Thyroid gland (tissue), 4 donors: ENCODE measurements around the gene CCDC178. TPM values are rescaled to one million over a fixed set of nuclear protein-coding genes. Genes with fewer than 3 reads are reported as not detected.

Experiments
- DNase-seq, 2 donors: peaks; one replicate each; pipeline ENCODE4 v3.0.0-alpha.2; 2019
- H3K27ac ChIP-seq, 3 donors: fragments of 200-600 bp; sonication (generic); 1 replicate in 2 of 3; 2 replicates in 1 of 3; pipeline ENCODE4 v1.5.1; 2016 to 2019; ENCODE audit warnings: mild to moderate bottlenecking in 1 of 3, moderate library complexity in 1 of 3
- H3K27me3 ChIP-seq: fragments of 200-600 bp; sonication (generic); one replicate; pipeline ENCODE4 v1.5.1; 2019
- H3K36me3 ChIP-seq, 2 donors: fragments of 200-600 bp; sonication (generic); one replicate each; pipeline ENCODE4 v1.5.1; 2016 to 2019
- H3K4me1 ChIP-seq, 2 donors: fragments of 200-600 bp; sonication (generic); one replicate each; pipeline ENCODE4 v1.5.1; 2017 to 2019
- H3K4me3 ChIP-seq, 3 donors: fragments of 200-600 bp; sonication (generic); replicated peaks in 1 of 3; 1 replicate in 2 of 3; 2 replicates in 1 of 3; pipeline ENCODE4 v1.5.1; 2016; ENCODE audit warnings: mild to moderate bottlenecking in 1 of 3
- H3K9me3 ChIP-seq: fragments of 200-600 bp; sonication (generic); one replicate; pipeline ENCODE4 v1.5.1; 2017
- POLR2A ChIP-seq, 2 donors: fragments of 450-650 bp; IDR thresholded peaks; one replicate each; pipeline ENCODE4 v1.6.1; 2017; ENCODE audit warnings: antibody characterized with exemption in 2 of 2, mild to moderate bottlenecking in 2 of 2, moderate library complexity in 1 of 2
- WGBS, 2 donors: methylation state at CpG; one replicate each; pipeline ENCODE4 v1.1.5; 2017; 5-methylcytosine and 5-hydroxymethylcytosine counted together
- intact Hi-C: fragments of 100-400 bp; cut with DNase I; formaldehyde crosslinking; loops from one replicate; pipeline ENCODE4 v1.15.1; 2023
- total RNA-seq, 4 donors: library from RNA; depleted of rRNA; stranded (reverse); fragments of >200 nt; gene quantifications; one replicate each; pipeline ENCODE4 v1.2.3, GENCODE V29; 2016
- TF ChIP-seq, protein P1 (sequence below), 6 experiments: fragments of 200-600 bp in 3 of 6; fragments of 450-650 bp in 3 of 6; sonication (generic) in 3 of 6; IDR thresholded peaks; one replicate each; pipeline ENCODE4 v1.5.1; 2016 to 2019; ENCODE audit warnings: antibody characterized with exemption in 6 of 6, mild to moderate bottlenecking in 2 of 6, inconsistent platforms in 1 of 6, moderate library complexity in 1 of 6

Gene CCDC178
- total RNA-seq, 4 donors from 2014 or later, result 1.4 to 3.1 (median 1.7) TPM; not detected in 1

DNA sequence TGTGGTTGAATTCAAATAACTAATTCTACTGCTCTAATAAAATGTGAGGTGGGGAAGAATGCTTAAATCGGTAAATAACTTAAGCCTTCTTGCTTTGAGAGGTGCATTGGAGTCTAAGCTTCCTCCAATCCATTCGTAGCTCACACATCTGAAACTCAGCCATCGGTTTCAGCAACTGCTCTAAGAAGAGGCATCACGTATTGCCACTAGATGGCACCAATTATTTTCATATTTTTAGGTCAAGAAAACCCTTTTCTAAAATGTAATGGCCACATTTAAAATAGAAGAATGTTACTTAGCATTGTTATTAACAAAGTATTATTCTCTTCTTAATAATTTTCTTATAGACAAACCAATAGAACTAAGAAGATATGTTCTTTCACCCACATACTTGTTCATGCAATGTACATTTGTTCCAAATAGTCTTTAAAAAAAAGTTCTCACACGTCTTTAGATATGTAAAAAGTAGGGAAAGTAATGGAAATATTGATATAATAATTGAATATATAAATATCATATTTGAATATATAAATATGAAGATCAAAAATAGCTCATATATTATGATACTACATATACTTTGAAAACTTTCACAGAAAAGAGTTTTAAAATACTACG is 229.8 kb downstream of the CCDC178 start:
- DNase-seq, result no peak
- no peak overlapping the region for H3K4me3 ChIP-seq
- H3K4me1 ChIP-seq, result no peaks in the 10 kb centered on the region

DNA sequence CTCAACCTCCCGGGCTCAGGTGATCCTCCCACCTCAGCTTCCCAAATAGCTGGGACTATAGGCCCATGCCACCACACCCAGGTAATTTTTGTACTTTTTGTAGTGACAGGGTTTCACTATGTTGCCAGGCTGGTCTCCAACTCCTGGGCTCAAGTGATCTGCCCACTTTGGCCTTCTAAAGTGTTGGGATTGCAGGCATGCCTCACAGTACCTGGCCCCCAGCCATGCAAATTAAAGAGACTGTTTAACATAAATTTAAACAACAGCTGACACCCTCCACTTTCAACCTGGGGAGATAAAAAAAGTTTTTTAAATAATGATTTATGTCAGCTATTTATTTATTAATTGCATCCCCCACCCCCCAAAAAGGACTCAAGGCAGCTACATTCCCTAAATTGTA is 234.7 kb downstream of the CCDC178 start:
- WGBS, 2 donors, result 86 to 89% methylated on average over 1 of the region's 1 CpG
- DNase-seq, result peak in 1 of 2 donors; percentile 3
- TF ChIP-seq, protein P1, sequence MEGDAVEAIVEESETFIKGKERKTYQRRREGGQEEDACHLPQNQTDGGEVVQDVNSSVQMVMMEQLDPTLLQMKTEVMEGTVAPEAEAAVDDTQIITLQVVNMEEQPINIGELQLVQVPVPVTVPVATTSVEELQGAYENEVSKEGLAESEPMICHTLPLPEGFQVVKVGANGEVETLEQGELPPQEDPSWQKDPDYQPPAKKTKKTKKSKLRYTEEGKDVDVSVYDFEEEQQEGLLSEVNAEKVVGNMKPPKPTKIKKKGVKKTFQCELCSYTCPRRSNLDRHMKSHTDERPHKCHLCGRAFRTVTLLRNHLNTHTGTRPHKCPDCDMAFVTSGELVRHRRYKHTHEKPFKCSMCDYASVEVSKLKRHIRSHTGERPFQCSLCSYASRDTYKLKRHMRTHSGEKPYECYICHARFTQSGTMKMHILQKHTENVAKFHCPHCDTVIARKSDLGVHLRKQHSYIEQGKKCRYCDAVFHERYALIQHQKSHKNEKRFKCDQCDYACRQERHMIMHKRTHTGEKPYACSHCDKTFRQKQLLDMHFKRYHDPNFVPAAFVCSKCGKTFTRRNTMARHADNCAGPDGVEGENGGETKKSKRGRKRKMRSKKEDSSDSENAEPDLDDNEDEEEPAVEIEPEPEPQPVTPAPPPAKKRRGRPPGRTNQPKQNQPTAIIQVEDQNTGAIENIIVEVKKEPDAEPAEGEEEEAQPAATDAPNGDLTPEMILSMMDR (IDR thresholded peaks at IDR 0.05), result no peak
- TF ChIP-seq POLR2A (IDR thresholded peaks at IDR 0.05), result no peak
- intact Hi-C loops, result no loop called here
- no peak overlapping the region for H3K4me3 ChIP-seq
- no peaks in the 10 kb centered on the region for H3K4me1 ChIP-seq
- H3K27ac ChIP-seq, result no peak overlapping the region
- no peaks in the 10 kb centered on the region for H3K27me3 ChIP-seq
- H3K9me3 ChIP-seq, result no peaks in the 10 kb centered on the region
- H3K36me3 ChIP-seq, result no peaks in the 10 kb centered on the region

More for the DNA sequence above, 229.8 kb downstream of the CCDC178 start:
- 32 to 35% methylated on average over 6 of the region's 6 CpGs for WGBS, 2 donors
- H3K27me3 ChIP-seq, result no peaks in the 10 kb centered on the region
- no peak for TF ChIP-seq POLR2A (IDR thresholded peaks at IDR 0.05)
- TF ChIP-seq, protein P1 (IDR thresholded peaks at IDR 0.05), result peak in 4 of 6 experiments; percentile 17 to 60 (median 36)
- H3K9me3 ChIP-seq, result no peaks in the 10 kb centered on the region
- H3K36me3 ChIP-seq, result no peaks in the 10 kb centered on the region
- H3K27ac ChIP-seq, result no peak overlapping the region
- intact Hi-C loops, result no loop called here

DNA sequence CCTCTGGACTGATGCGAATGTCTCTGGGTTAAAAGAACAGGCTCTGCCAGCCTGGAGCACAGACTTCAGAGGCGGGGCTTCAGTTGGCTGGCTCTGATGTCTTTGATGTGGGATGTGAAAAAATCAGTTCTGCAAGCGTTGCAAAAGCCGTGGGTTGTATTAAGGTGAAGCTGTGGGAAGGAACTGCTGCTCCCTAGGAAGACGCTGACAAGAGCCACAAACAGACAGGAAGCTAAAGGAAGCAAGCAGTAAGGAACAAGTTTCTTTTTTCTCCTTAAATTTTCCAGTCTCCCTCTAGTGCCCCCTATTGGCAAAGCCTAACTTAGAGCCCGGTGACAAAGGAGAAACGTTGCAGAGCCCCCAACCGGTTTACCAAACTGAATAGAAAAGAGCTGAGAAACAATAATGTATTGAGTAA is 239.0 kb downstream of the CCDC178 start:
- Histone ChIP-seq H3K9me3 (no peaks in the 10 kb centered on the region), H3K4me3 (no peak overlapping the region), H3K4me1 (no peaks in the 10 kb centered on the region), H3K27ac (no peak overlapping the region), H3K27me3 (no peaks in the 10 kb centered on the region), H3K36me3 (no peaks in the 10 kb centered on the region)
- 7 to 9% methylated on average over 8 of the region's 8 CpGs for WGBS, 2 donors
- TF ChIP-seq POLR2A (IDR thresholded peaks at IDR 0.05), result no peak
- TF ChIP-seq, protein P1 (IDR thresholded peaks at IDR 0.05), result peak in 2 of 6 experiments; percentile 49 to 71
- intact Hi-C loops, result no loop called here
- peak; percentile 26 to 44 for DNase-seq

DNA sequence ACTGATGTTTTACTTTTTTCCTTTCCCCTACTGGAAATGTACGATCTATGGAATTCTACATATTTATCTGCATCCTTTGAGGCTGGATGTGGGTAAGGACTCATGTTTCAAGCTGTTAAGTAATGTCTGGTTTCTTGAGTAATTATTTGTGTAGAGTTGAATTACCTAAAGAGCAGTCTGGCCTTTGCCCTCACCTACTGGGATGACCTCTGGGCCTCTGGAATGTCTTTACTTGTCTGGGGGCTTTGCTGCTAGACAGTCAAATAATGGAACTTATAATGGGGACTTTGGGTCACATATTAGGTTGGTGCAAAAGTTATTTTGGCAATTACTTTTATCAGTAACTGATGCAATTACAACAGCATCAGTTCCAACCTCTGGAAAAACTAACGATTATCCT is 244.7 kb downstream of the CCDC178 start:
- 79 to 80% methylated on average over 2 of the region's 2 CpGs for WGBS, 2 donors
- Histone ChIP-seq H3K36me3 (no peaks in the 10 kb centered on the region), H3K4me3 (no peak overlapping the region), H3K9me3 (no peaks in the 10 kb centered on the region), H3K4me1 (no peaks in the 10 kb centered on the region), H3K27me3 (no peaks in the 10 kb centered on the region), H3K27ac (no peak overlapping the region)
- no peak for DNase-seq
- TF ChIP-seq, protein P1 (IDR thresholded peaks at IDR 0.05), result no peak
- no peak for TF ChIP-seq POLR2A (IDR thresholded peaks at IDR 0.05)
- intact Hi-C loops, result no loop called here

DNA sequence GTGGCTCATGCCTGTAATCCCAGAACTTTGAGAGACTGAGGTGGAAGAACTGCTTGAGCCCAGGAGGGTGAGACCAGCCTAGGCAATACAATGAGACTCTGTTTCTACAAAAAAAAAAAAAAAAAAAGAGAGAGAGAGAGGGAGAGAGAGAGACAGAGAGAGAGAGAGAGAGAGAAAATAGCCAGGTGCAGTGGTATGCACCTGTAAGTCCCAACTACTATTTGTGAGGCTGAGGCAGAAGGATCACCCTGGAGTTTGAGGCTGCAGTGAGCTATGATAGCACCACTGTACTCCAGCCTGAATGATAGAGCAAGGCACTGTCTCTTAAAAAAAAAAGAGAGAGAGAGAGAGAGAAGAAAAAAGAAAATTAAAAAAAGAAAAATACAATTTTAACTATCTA is 245.7 kb downstream of the CCDC178 start:
- no peak for DNase-seq
- Histone ChIP-seq H3K27me3 (no peaks in the 10 kb centered on the region), H3K9me3 (no peaks in the 10 kb centered on the region), H3K36me3 (no peaks in the 10 kb centered on the region), H3K27ac (no peak overlapping the region), H3K4me1 (no peaks in the 10 kb centered on the region), H3K4me3 (no peak overlapping the region)
- intact Hi-C loops, result no loop called here
- TF ChIP-seq, protein P1 (IDR thresholded peaks at IDR 0.05), result no peak
- TF ChIP-seq POLR2A (IDR thresholded peaks at IDR 0.05), result no peak
